T-helper 17 cell (primary cell): ENCODE results near the gene TMEM219. TPM values are rescaled to one million over a fixed set of nuclear protein-coding genes. Genes with fewer than 3 reads are reported as not detected.

Source experiments
- ATAC-seq: fragments of 150-1000 bp; cut with Tn5 transposase; 2 replicates; pipeline ENCODE4 v1.10.0; 2021; ENCODE audit warnings: mild to moderate bottlenecking, moderate library complexity
- DNase-seq, 3 donors: peaks; one replicate each; pipeline versions ENCODE4 v3.0.0 to v3.0.0-alpha.2; 2020 to 2021
- H3K9me3 ChIP-seq: one replicate; pipeline ENCODE4 v1.7.0; 2013; ENCODE audit warnings: low read length, mild to moderate bottlenecking; ENCODE audit not compliant: control insufficient read depth, poor library complexity, severe bottlenecking
- H3K27ac Mint-ChIP-seq: one replicate; pipeline ENCODE4 v1.8.0; 2022; ENCODE audit warnings: mild to moderate bottlenecking, moderate library complexity, mixed read lengths
- H3K27me3 Mint-ChIP-seq: one replicate; pipeline ENCODE4 v1.8.0; 2022; ENCODE audit warnings: mixed read lengths
- H3K36me3 Mint-ChIP-seq: one replicate; pipeline ENCODE4 v1.8.0; 2022; ENCODE audit warnings: low read depth, mixed read lengths
- H3K4me1 Mint-ChIP-seq: one replicate; pipeline ENCODE4 v1.8.0; 2022; ENCODE audit warnings: mild to moderate bottlenecking, mixed read lengths
- H3K4me3 Mint-ChIP-seq: one replicate; pipeline ENCODE4 v1.8.0; 2022; ENCODE audit warnings: mild to moderate bottlenecking, moderate library complexity, mixed read lengths
- total RNA-seq, 4 donors: library from RNA in 2 of 4; stranded (reverse) in 2 of 4; gene quantifications; one replicate each; pipeline ENCODE4 v1.2.3 and lab custom pipeline; 2022 to 2026

The TMEM219 gene
- total RNA-seq, 2 donors from 2014 or later = 68.8 to 80.3 TPM

DNA sequence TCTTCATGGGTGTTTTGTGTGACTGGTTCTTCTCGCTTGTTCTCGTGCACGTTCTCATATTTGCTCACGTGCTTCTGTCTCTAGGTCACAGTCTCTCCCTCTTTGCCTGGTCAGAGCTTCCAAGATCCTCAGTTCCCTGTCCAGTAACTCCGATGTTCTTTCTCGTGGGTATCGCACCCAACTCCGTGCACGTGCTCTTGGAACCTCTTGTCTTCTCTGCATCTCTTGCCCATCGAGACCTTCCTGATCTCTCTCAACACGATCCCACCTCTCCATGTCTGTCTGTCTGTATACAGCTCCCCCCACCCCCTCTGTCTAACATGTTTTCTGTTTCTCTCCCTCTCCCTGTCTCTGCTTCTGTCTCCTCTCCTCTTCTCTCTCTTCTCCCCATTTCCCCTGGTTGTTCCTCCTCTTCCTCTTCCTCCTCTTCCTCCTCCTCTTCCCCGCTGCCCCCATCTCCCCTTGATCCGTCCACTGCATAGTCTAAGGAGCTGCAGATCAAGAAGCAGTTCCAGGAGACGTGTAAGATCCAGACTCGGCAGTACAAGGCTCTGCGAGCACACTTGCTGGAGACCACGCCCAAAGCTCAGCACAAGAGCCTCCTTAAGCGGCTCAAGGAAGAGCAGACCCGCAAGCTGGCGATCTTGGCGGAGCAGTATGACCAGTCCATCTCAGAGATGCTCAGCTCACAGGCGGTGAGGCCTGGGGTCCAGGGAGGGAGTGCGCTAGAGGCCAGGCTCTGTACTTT is 27.4 kb downstream of the TMEM219 start:
- no peak overlapping the region for H3K27ac Mint-ChIP-seq
- ATAC-seq (no peak), DNase-seq (no peak)
- no peak overlapping the region for H3K4me3 Mint-ChIP-seq
- no peaks in the 10 kb centered on the region for H3K9me3 ChIP-seq
- H3K27me3 Mint-ChIP-seq = no peaks in the 10 kb centered on the region
- H3K36me3 Mint-ChIP-seq = peaks cover 8% of the 10 kb centered on the region
- H3K4me1 Mint-ChIP-seq = peaks cover 12% of the 10 kb centered on the region

DNA sequence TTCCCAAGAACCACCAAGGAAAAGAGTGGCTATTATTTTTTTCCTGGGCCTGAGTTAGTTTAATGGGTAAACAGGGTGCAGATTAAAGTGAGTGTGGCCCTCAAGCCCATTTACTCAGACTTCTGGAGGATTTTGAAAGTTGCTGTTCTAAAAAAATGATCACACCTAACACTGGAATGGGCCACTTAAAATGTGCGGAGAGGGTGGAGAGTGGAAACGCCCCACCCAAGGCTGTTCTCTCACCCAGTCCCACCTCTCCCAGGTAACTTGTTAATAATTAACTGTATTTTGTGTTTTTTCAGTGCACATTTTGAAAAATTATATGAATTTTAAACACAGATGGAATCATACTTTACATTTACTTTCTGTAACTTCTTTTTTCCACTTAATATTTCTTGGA is 28.2 kb downstream of the TMEM219 start:
- Mint-ChIP-seq H3K4me3 (no peak overlapping the region), H3K27me3 (no peaks in the 10 kb centered on the region), H3K4me1 (peaks cover 19% of the 10 kb centered on the region)

DNA sequence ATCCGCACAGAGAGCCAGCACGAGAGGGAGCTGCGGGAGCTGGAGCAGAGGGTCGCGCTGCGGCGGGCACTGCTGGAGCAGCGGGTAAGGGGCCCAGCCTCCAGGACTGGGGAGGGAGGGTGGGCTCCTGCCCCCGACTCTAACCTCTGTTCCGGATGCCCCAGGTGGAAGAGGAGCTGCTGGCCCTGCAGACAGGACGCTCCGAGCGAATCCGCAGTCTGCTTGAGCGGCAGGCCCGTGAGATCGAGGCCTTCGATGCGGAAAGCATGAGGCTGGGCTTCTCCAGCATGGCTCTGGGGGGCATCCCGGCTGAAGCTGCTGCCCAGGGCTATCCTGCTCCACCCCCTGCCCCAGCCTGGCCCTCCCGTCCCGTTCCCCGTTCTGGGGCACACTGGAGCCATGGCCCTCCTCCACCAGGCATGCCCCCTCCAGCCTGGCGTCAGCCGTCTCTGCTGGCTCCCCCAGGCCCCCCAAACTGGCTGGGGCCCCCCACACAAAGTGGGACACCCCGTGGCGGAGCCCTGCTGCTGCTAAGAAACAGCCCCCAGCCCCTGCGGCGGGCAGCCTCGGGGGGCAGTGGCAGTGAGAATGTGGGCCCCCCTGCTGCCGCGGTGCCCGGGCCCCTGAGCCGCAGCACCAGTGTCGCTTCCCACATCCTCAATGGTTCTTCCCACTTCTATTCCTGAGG is 29.1 kb downstream of the TMEM219 start:
- ATAC-seq (no peak), DNase-seq (no peak)
- peak overlapping the region; percentile 19 for H3K4me3 Mint-ChIP-seq
- H3K36me3 Mint-ChIP-seq = peaks cover 2% of the 10 kb centered on the region
- no peaks in the 10 kb centered on the region for H3K27me3 Mint-ChIP-seq
- no peak overlapping the region for H3K27ac Mint-ChIP-seq
- peaks cover 21% of the 10 kb centered on the region for H3K4me1 Mint-ChIP-seq
- no peaks in the 10 kb centered on the region for H3K9me3 ChIP-seq

More for the DNA sequence above, 28.2 kb downstream of the TMEM219 start:
- H3K9me3 ChIP-seq = no peaks in the 10 kb centered on the region
- DNase-seq (no peak), ATAC-seq (no peak)
- Mint-ChIP-seq H3K36me3 (peaks cover 7% of the 10 kb centered on the region), H3K27ac (no peak overlapping the region)

DNA sequence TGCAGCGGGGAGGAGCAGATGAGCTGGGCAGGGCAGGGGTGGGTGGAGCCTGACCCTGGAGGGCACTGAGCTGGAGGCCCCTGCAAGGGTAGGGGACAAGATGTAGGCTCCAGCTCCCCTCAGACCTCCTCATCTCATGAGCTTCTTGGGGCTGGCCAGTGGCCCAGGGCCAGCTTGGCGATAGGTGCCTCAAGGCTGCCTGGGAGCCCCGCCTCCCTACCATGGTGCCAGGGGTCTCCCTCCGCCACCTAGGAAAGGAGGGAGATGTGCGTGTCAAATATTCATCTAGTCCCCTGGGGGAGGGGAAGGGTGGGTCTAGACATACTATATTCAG is 29.7 kb downstream of the TMEM219 start:
- Mint-ChIP-seq H3K4me1 (peaks cover 24% of the 10 kb centered on the region), H3K4me3 (no peak overlapping the region), H3K27me3 (no peaks in the 10 kb centered on the region), H3K36me3 (peaks cover 2% of the 10 kb centered on the region), H3K27ac (no peak overlapping the region)
- H3K9me3 ChIP-seq = no peaks in the 10 kb centered on the region
- no peak for DNase-seq
- ATAC-seq = no peak

DNA sequence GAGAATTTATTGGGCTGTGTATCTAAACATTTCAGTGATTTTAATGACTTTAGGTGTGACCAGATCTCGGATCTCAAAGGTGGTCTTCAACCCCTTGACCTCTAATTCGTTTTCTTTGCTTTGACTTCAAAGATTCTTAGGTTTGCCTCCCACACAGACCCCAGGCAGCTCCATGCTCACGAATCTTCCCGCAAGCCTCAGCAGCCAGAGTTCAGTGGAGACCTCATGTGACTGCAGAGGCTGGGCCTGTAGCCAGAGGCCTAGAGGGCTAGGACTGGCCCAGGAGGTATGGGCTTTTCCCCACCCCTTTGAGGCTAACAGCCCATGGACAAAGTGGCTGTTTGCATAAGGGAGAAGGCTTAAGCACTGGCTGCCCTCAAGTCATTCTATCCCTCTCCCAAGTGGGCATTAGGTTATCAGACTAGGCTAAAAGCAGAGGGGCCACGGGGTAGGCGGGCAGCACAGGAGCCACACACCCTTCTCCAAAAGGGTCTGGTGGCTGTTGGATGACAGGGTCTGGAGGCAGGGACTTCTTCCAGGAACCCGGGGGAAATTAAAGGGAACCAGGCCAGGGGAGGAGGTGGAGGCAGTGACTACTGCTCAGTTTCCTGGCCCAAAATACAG is 30.6 kb downstream of the TMEM219 start:
- ATAC-seq (no peak), DNase-seq (no peak)
- H3K27ac Mint-ChIP-seq = no peak overlapping the region
- no peaks in the 10 kb centered on the region for H3K9me3 ChIP-seq
- H3K27me3 Mint-ChIP-seq = no peaks in the 10 kb centered on the region
- no peak overlapping the region for H3K4me3 Mint-ChIP-seq
- H3K4me1 Mint-ChIP-seq = peaks cover 29% of the 10 kb centered on the region
- peaks cover 2% of the 10 kb centered on the region for H3K36me3 Mint-ChIP-seq

DNA sequence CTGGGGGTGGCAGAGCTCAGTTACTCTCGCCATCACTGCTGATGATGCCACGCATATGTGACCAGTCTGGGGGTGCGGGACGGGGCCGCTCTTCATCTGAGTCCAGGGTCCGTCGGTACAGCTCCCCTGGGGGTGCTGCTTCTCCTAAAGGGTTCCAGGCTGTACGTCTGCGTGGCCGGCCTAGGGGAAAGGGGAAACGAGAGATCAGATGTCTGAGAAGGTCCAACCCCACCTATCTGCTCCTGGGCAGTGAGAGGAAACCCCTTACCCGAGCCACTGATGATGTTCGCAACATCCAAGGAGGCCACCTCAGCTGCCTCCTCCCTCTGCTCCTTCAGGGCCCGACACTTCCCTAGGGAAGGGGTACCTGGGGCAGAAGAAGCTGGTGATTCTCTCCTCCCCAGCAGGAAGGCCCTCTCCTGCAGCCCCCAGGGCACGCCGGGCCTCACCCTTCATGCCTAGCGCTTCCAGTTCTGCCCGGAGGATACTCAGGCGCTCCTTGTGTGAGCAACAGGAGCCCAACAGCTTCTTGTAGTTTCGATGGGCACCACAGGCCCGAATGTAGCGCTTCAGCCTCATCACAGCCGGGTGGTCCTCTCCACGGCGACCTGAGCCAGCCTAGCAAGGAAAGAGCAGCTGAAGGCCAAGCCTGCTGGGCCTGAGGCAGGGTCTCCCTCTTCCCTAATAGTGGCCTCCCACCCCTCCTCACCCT is 31.5 kb downstream of the TMEM219 start:
- peak overlapping the region; percentile 94 for H3K27ac Mint-ChIP-seq

DNA sequence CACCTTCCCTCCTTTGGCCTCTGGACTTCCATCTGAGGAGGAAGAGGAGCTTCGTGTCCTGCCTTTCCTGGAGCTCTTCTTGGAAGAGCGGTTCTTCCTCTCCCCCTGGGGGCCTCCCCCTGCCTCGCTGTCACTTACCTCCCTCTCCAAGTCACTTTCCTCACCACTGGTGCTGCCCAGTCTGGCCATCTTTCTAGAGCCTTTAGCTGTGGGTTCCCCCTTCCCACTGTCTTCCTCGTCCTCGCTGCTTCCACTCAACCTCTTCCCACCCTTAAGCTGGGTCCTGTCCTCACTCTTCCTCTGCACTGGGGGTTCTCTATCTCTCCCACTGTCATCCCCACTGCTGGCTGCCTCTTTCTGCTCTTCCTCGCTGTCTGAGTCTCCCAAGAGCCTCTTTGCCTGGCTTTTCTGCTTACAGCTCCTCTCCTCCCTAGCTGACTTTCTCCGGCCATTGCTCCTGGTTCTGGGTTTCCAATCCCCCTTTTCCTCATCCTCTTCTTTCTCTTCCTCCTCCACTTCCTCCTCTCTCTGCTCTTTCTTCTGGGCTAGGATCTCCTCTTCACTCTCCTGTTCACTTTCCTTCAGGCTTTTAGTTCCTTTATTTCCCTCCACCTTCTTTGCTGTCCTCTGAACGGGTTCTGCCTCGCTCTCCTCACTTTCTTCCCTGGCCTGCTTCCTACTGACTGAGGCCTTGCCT is 32.2 kb downstream of the TMEM219 start:
- Mint-ChIP-seq H3K4me1 (peaks cover 24% of the 10 kb centered on the region), H3K4me3 (peak overlapping the region; percentile 79), H3K36me3 (no peaks in the 10 kb centered on the region), H3K27me3 (no peaks in the 10 kb centered on the region), H3K27ac (peak overlapping the region; percentile 94)
- no peak for DNase-seq
- H3K9me3 ChIP-seq = no peaks in the 10 kb centered on the region
- no peak for ATAC-seq

More for the DNA sequence above, 31.5 kb downstream of the TMEM219 start:
- H3K4me1 Mint-ChIP-seq = peaks cover 26% of the 10 kb centered on the region
- H3K4me3 Mint-ChIP-seq = peak overlapping the region; percentile 79
- no peaks in the 10 kb centered on the region for H3K27me3 Mint-ChIP-seq
- DNase-seq (no peak), ATAC-seq (no peak)
- H3K36me3 Mint-ChIP-seq = peaks cover 2% of the 10 kb centered on the region
- no peaks in the 10 kb centered on the region for H3K9me3 ChIP-seq

DNA sequence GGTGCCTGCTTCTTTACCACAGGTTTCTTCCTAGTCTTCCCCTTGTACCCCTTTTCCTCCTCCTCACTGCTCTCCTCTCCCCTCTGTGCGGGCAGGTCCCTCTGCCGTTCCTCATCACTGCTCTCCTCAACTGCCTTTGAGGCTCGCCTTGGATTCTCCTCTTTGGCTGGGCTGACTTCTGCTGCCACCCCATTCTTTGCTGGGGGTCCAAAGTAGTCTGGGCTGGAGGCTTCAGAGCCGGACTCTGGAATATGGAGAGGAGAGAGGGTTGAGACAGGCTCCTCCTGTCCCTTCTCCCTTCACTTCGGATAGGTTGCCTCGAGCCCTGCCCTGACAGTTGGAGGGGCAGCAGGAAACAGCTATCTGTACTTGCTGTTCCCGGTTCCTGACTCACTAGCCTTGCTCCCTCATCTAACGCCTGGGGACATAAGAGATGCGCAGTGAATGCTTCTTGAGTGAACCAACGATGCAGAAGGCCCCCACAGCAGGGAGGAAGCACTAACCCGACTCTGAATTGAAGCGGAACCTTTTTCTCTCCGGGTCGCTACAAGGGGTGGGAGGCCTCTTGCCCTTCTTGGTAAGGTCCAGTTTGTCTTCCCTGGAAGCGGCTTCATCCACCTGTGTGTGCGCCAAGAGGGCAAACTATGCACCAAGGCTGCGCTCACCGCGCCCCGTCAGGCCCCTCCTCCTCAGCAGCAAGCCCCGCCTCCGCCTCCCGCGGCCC is 32.9 kb downstream of the TMEM219 start:
- no peaks in the 10 kb centered on the region for H3K36me3 Mint-ChIP-seq
- peaks cover 24% of the 10 kb centered on the region for H3K4me1 Mint-ChIP-seq
- H3K4me3 Mint-ChIP-seq = peak overlapping the region; percentile 98
- H3K9me3 ChIP-seq = no peaks in the 10 kb centered on the region
- H3K27me3 Mint-ChIP-seq = no peaks in the 10 kb centered on the region
- no peak for DNase-seq
- peak overlapping the region; percentile 94 for H3K27ac Mint-ChIP-seq
- ATAC-seq = no peak

DNA sequence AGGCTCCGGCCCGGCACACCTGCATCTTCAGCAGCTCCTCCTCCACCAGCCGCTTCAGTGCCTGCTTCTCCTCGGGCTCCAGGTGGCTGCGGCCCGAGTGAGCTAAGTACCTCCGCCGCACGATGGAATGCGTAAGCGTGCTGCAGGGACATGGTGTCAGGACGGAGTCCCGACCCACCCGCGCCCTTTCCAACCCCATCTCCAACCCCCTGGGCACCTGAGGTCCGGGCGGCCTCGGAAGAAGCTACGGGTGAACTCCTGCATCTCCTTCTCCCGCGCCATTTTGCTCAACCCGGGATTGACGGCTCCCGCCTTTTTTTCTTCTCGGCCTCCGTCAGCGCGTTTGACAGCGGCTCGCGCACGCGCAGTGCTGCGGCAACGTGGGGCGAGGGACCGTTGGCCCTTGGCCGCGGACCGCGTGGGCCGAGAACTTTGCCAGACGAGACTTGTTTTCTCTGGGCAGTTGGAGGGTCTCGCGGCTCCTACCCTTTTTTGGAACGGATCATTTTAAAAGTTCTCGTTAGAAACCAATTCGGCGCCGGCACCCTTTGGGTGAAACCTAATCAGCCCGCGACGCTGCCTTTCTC is 33.5 kb downstream of the TMEM219 start, which contains the start of gene HIRIP3:
Gene HIRIP3, minus strand, starts transcription at position 294 of the 587 bp plus-strand sequence. Its CDS starts 12 bp downstream, at position 282.
- DNase-seq = peak; percentile 78 to 84 (median 80)
- Mint-ChIP-seq H3K4me1 (peaks cover 26% of the 10 kb centered on the region), H3K36me3 (no peaks in the 10 kb centered on the region), H3K27me3 (no peaks in the 10 kb centered on the region), H3K27ac (peak within 1 kb of the TSS; percentile 94), H3K4me3 (peak within 1 kb of the TSS; percentile 98)
- ATAC-seq = peak; percentile 70
- no peaks in the 10 kb centered on the region for H3K9me3 ChIP-seq

DNA sequence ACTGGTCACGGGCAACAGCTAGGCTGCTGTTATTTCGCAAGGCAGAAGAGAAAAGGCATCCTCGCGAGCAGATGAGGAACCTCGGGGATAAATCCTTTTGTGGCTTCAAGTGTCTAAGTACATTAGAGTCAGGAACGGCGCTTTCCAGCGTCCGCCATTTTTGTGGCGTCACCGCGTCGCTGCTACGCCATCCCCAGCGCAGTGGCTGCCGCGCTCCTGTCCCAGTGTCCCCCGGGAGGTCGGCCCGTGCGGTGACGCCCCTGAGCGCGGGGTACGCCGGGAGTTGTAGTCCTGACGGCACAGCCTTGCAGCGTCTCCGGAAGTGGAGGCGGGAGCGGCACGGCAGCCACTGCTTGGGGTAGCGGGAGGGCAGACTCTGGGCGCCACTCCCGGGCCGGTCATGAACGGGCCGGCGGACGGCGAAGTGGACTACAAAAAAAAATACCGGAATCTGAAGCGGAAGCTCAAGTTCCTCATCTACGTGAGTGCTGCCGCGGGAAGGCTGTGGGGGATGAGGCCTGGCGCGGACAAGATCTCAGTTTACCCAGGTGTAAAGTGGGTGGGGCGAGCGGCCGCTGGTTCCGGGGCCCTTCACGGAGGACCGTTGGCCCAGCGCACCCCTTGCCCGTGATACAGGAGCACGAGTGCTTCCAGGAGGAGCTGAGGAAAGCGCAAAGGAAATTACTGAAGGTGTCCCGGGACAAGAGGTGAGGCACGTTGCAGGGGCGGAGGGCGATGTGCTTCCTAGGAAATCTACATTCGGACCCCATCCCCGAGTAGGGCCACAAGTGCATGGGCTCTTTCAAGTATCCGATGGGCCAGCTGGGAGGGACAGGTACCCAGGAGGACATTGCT is 34.3 kb downstream of the TMEM219 start, which contains the start of gene INO80E:
Gene INO80E, plus strand, starts transcription at position 331 of the 855 bp plus-strand sequence. Its CDS starts 70 bp downstream, at position 401.
- ATAC-seq = peak; percentile 97
- Mint-ChIP-seq H3K36me3 (no peaks in the 10 kb centered on the region), H3K27ac (peak within 1 kb of the TSS; percentile 94)

DNA sequence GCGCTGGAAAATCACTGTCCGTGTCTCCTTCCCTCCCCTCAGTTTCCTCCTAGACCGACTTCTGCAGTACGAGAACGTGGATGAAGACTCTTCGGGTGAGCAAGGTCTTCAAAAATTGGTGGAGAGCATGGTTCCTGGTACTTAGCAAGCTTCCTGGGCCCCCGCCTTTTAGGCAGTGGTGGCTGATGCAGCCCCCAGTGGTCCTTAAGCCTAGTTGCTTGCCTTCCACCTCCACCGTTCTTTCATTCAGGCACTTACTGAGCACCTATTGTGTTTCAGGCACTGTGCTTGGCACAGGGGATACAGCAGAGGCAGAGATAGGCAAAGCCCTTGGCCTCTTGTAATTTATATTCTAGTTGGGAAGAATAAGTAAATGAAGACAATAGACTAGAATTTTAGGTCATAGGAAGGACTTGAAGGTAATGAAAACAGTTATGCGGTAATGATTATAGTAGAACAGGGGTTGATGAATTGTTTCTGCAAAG is 34.9 kb downstream of the TMEM219 start:
- DNase-seq = no peak
- Mint-ChIP-seq H3K4me1 (peaks cover 28% of the 10 kb centered on the region), H3K27ac (peak overlapping the region; percentile 94), H3K36me3 (peaks cover under 1% of the 10 kb centered on the region), H3K27me3 (no peaks in the 10 kb centered on the region), H3K4me3 (peak overlapping the region; percentile 98)
- no peak for ATAC-seq
- no peaks in the 10 kb centered on the region for H3K9me3 ChIP-seq

More for the DNA sequence above, 34.3 kb downstream of the TMEM219 start, which contains the start of gene INO80E:
- Mint-ChIP-seq H3K4me1 (peaks cover 26% of the 10 kb centered on the region), H3K27me3 (no peaks in the 10 kb centered on the region), H3K4me3 (peak within 1 kb of the TSS; percentile 98)
- DNase-seq = peak; percentile 97 to 99 (median 98)
- no peaks in the 10 kb centered on the region for H3K9me3 ChIP-seq
